Stimulated activated CD4-positive, alpha-beta T cell treated with anti-CD3 and anti-CD28 coated beads, Interleukin-1b, Interleukin-23, amount 100 ng/mL, for 1 hour (primary cell): ENCODE measurements around the gene NRG4.
"Not testable (repeated sequence)": the region's sequence is repeated elsewhere in the genome, so short reads cannot be mapped to it uniquely, and the experiment has no call there.

Experiments
- DNase-seq, 2 donors: peaks; one replicate each; pipeline ENCODE4 v3.0.0-alpha.2; 2020; ENCODE audit warnings: low read depth in 2 of 2

Gene NRG4

GRCh38 chr15:75994220-75994619, 18.0 kb downstream of the NRG4 start:
- DNase-seq = no peak

- no peak for DNase-seq
Observed at GRCh38 chr15:75992897-75993296, 19.3 kb downstream of the NRG4 start.

- no peak for DNase-seq
Observed at GRCh38 chr15:75989875-75990274, 22.3 kb downstream of the NRG4 start.

GRCh38 chr15:75989045-75989444, 23.2 kb downstream of the NRG4 start:
- DNase-seq = no peak

- DNase-seq = no peak
Observed at GRCh38 chr15:75985971-75986370, 26.3 kb downstream of the NRG4 start.

GRCh38 chr15:75984706-75985105, 27.5 kb downstream of the NRG4 start:
- DNase-seq = not testable (repeated sequence)

GRCh38 chr15:75982468-75982867, 29.8 kb downstream of the NRG4 start:
- DNase-seq = no peak

GRCh38 chr15:75981149-75981815, 30.9 kb downstream of the NRG4 start:
- no peak for DNase-seq

- DNase-seq = not testable (repeated sequence)
Observed at GRCh38 chr15:75976766-75977165, 35.5 kb downstream of the NRG4 start.

GRCh38 chr15:75966073-75966472, 46.2 kb downstream of the NRG4 start:
- no peak for DNase-seq

GRCh38 chr15:75961331-75961730, 50.9 kb downstream of the NRG4 start:
- no peak for DNase-seq

GRCh38 chr15:75955720-75956119, 56.5 kb downstream of the NRG4 start:
- DNase-seq = no peak

GRCh38 chr15:75952525-75952924, 59.7 kb downstream of the NRG4 start:
- no peak for DNase-seq

GRCh38 chr15:75948761-75949296, 63.4 kb downstream of the NRG4 start:
- no peak for DNase-seq

GRCh38 chr15:75947092-75947491, 65.1 kb downstream of the NRG4 start:
- no peak for DNase-seq

GRCh38 chr15:75945953-75946352, 66.3 kb downstream of the NRG4 start:
- no peak for DNase-seq

- DNase-seq = no peak
Observed at GRCh38 chr15:75943713-75944215, 68.5 kb downstream of the NRG4 start.

GRCh38 chr15:75943246-75943645, 69.0 kb downstream of the NRG4 start:
- DNase-seq = no peak

GRCh38 chr15:75942464-75942863, 69.8 kb downstream of the NRG4 start:
- DNase-seq = no peak

GRCh38 chr15:75930866-75931265, 81.4 kb downstream of the NRG4 start:
- no peak for DNase-seq

- no peak for DNase-seq
Observed at GRCh38 chr15:75929799-75930565, 82.2 kb downstream of the NRG4 start.

GRCh38 chr15:75928680-75929608, 83.3 kb downstream of the NRG4 start:
- DNase-seq = no peak
